Fibroblast of lung (primary cell): ENCODE results near the gene TUBB3. TPM values are rescaled to one million over a fixed set of nuclear protein-coding genes. Genes with fewer than 3 reads are reported as not detected.
A peak's percentile ranks its signal among the peaks of the same experiment; 100 is the strongest.
"Not testable (repeated sequence)": the region's sequence is repeated elsewhere in the genome, so short reads cannot be mapped to it uniquely, and the experiment has no call there.

Source experiments
- DNase-seq, 2 donors: peaks; one replicate each; pipeline versions ENCODE4 v3.0.0 to v3.0.0-alpha.2; 2010; ENCODE audit warnings: low read depth in 2 of 2
- H2AFZ ChIP-seq: 2 replicates; pipeline ENCODE4 v1.5.1; 2012; ENCODE audit warnings: low read length, control low read depth, inconsistent platforms
- H3K27ac ChIP-seq: 2 replicates; pipeline ENCODE4 v1.5.1; 2011; ENCODE audit warnings: low read length, control low read depth; ENCODE audit not compliant: insufficient read depth
- H3K27me3 ChIP-seq: 2 replicates; pipeline ENCODE4 v1.5.1; 2011; ENCODE audit warnings: mild to moderate bottlenecking, low read length; ENCODE audit not compliant: control insufficient read depth, insufficient read depth
- H3K36me3 ChIP-seq: 2 replicates; pipeline ENCODE4 v1.5.1; 2011; ENCODE audit warnings: low read length; ENCODE audit not compliant: control insufficient read depth, insufficient read depth
- H3K4me1 ChIP-seq: 2 replicates; pipeline ENCODE4 v1.5.1; 2011; ENCODE audit warnings: low read length; ENCODE audit not compliant: control insufficient read depth, insufficient read depth; ENCODE audit errors: extremely low read depth
- H3K4me2 ChIP-seq: 2 replicates; pipeline ENCODE4 v1.5.1; 2011; ENCODE audit warnings: low read length, control low read depth; ENCODE audit not compliant: insufficient read depth; ENCODE audit errors: extremely low read depth
- H3K4me3 ChIP-seq, 4 experiments: fragments of 200-600 bp in 1 of 4; sonication (generic) in 1 of 4; replicated peaks in 1 of 4; 2 replicates each; pipeline ENCODE4 v1.5.1; 2011 to 2016; ENCODE audit warnings: low read length in 4 of 4, low read depth in 3 of 4, mild to moderate bottlenecking in 3 of 4, control low read depth in 2 of 4, inconsistent platforms in 1 of 4, mixed read lengths in 1 of 4; ENCODE audit not compliant: insufficient read depth in 1 of 4; ENCODE audit errors: control extremely low read depth in 1 of 4
- H3K79me2 ChIP-seq: 2 replicates; pipeline ENCODE4 v1.5.1; 2012; ENCODE audit warnings: mild to moderate bottlenecking, low read length, inconsistent platforms; ENCODE audit not compliant: control insufficient read depth, insufficient read depth
- H3K9ac ChIP-seq: 2 replicates; pipeline ENCODE4 v1.5.1; 2011; ENCODE audit warnings: mild to moderate bottlenecking, low read length, control low read depth; ENCODE audit not compliant: insufficient read depth
- H3K9me3 ChIP-seq: 2 replicates; pipeline ENCODE4 v1.5.1; 2012; ENCODE audit warnings: low read depth, low read length; ENCODE audit not compliant: control insufficient read depth, insufficient read depth
- H4K20me1 ChIP-seq: 2 replicates; pipeline ENCODE4 v1.5.1; 2011; ENCODE audit warnings: low read length; ENCODE audit not compliant: control insufficient read depth, insufficient read depth; ENCODE audit errors: extremely low read depth
- CTCF ChIP-seq, 2 donors: IDR thresholded peaks in 1 of 2; conservative IDR thresholded peaks in 1 of 2; 1 replicate in 1 of 2; 2 replicates in 1 of 2; pipeline ENCODE4 v1.5.1; 2011 to 2012; ENCODE audit warnings: low read length in 2 of 2, control low read depth in 1 of 2, inconsistent platforms in 1 of 2, low read depth in 1 of 2, mild to moderate bottlenecking in 1 of 2
- EZH2 ChIP-seq: IDR thresholded peaks from 2 replicates; pipeline ENCODE4 v1.5.1; 2012; ENCODE audit warnings: low read length, control low read depth, mild to moderate bottlenecking; ENCODE audit errors: missing control alignments
- polyA minus RNA-seq: library from RNA; depleted of rRNA, polyadenylated mRNA; stranded (reverse); fragments of >200 nt; gene quantifications from 2 replicates; pipeline ENCODE4 v1.2.3, GENCODE V29; 2011; ENCODE audit warnings: low replicate concordance
- polyA plus RNA-seq, 2 donors: library from polyadenylated mRNA; depleted of rRNA in 1 of 2; stranded (reverse) in 1 of 2; unstranded in 1 of 2; fragments of >200 nt; gene quantifications; 2 replicates each; pipeline ENCODE4 v1.2.1, GENCODE V29; 2011 to 2012; ENCODE audit warnings: missing spikeins in 1 of 2
- total RNA-seq: library from RNA; depleted of rRNA; stranded (reverse); fragments of >200 nt; gene quantifications from 2 replicates; pipeline ENCODE4 v1.2.1, GENCODE V29; 2014

The TUBB3 gene
- total RNA-seq (253 and 294 TPM in 2 replicates), polyA plus RNA-seq (134 and 233 TPM in 2 replicates), polyA minus RNA-seq (653 and 914 TPM in 2 replicates)
- polyA plus RNA-seq (2012): 259 and 497 TPM in 2 replicates

GRCh38 chr16:89922884-89923639 is at the start of gene TUBB3:
Gene TUBB3, plus strand, starts transcription at chr16:89923342. Its CDS starts 60 bp downstream, at chr16:89923402.
- DNase-seq: peak; percentile 80 to 81
- H3K36me3 ChIP-seq: peaks cover 2% of the 10 kb centered on the region
- no peaks in the 10 kb centered on the region for H3K27me3 ChIP-seq
- H3K4me2 ChIP-seq: peak within 1 kb of the TSS; percentile 100
- H3K27ac ChIP-seq: peak within 1 kb of the TSS; percentile 99
- peak within 1 kb of the TSS; percentile 77 to 94 (median 85) for H3K4me3 ChIP-seq
- peaks cover 39% of the 10 kb centered on the region for H3K79me2 ChIP-seq
- no peak within 1 kb of the TSS for H2AFZ ChIP-seq
- TF ChIP-seq CTCF (conservative IDR thresholded peaks at IDR 0.05 in 1 of 2, IDR thresholded peaks at IDR 0.05 in 1 of 2; ENCODE audit: low read depth in 1 of 2, low read length in 2 of 2): no peak
- no peak for TF ChIP-seq EZH2
- no peaks in the 10 kb centered on the region for H3K9me3 ChIP-seq
- no peaks in the 10 kb centered on the region for H4K20me1 ChIP-seq
- H3K4me1 ChIP-seq: peaks cover 25% of the 10 kb centered on the region
- H3K9ac ChIP-seq: peak within 1 kb of the TSS; percentile 95

- no peak for TF ChIP-seq CTCF (conservative IDR thresholded peaks at IDR 0.05 in 1 of 2, IDR thresholded peaks at IDR 0.05 in 1 of 2; ENCODE audit: low read depth in 1 of 2, low read length in 2 of 2)
- TF ChIP-seq EZH2: no peak
- DNase-seq: peak; percentile 88 to 98
- H3K4me2 ChIP-seq: peak overlapping the region; percentile 61
- H3K4me1 ChIP-seq: peaks cover 5% of the 10 kb centered on the region
- H4K20me1 ChIP-seq: peaks cover 3% of the 10 kb centered on the region
- H3K9me3 ChIP-seq: no peaks in the 10 kb centered on the region
- peaks cover 13% of the 10 kb centered on the region for H3K36me3 ChIP-seq
- no peak overlapping the region for H2AFZ ChIP-seq
- peak overlapping the region; percentile 70 to 96 (median 86) for H3K4me3 ChIP-seq
- no peaks in the 10 kb centered on the region for H3K27me3 ChIP-seq
- H3K9ac ChIP-seq: peak overlapping the region; percentile 100
- peak overlapping the region; percentile 100 for H3K27ac ChIP-seq
- H3K79me2 ChIP-seq: peaks cover 43% of the 10 kb centered on the region
Observed at GRCh38 chr16:89873972-89874689, 49.0 kb upstream of the TUBB3 start.

- not testable (repeated sequence) for H3K4me2 ChIP-seq, H3K4me1 ChIP-seq, H3K9me3 ChIP-seq, H3K4me3 ChIP-seq, DNase-seq, H3K27me3 ChIP-seq, H4K20me1 ChIP-seq, H3K27ac ChIP-seq, H2AFZ ChIP-seq, H3K9ac ChIP-seq
- Histone ChIP-seq H3K36me3 (peaks cover 27% of the 10 kb centered on the region), H3K79me2 (peaks cover 86% of the 10 kb centered on the region)
Observed at GRCh38 chr16:89879123-89879522, 44.0 kb upstream of the TUBB3 start.
